ENCODE measurements around the gene TSPAN17.

TSPAN17 gene

GRCh38 chr5:176674799-176675198 is 27.5 kb downstream of the TSPAN17 start:
- DNase-seq (ENCODE audit: insufficient read length, low spot score): no peak
- FAIRE-seq: no peak
- TF ChIP-seq CTCF (IDR thresholded peaks at IDR 0.05; ENCODE audit: insufficient read depth, missing control alignments): no peak

GRCh38 chr5:176675676-176676360 is 28.5 kb downstream of the TSPAN17 start:
- TF ChIP-seq CTCF (IDR thresholded peaks at IDR 0.05; ENCODE audit: insufficient read depth, missing control alignments): no peak
- FAIRE-seq (no peak), DNase-seq (ENCODE audit: insufficient read length, low spot score) (no peak)

- FAIRE-seq: no peak
- DNase-seq (ENCODE audit: insufficient read length, low spot score): no peak
- no peak for TF ChIP-seq CTCF (IDR thresholded peaks at IDR 0.05; ENCODE audit: insufficient read depth, missing control alignments)
Measured at GRCh38 chr5:176676361-176676824, 29.1 kb downstream of the TSPAN17 start.

GRCh38 chr5:176677209-176677939 is 30.1 kb downstream of the TSPAN17 start:
- DNase-seq (ENCODE audit: insufficient read length, low spot score) (no peak), FAIRE-seq (no peak)
- TF ChIP-seq CTCF (IDR thresholded peaks at IDR 0.05; ENCODE audit: insufficient read depth, missing control alignments): no peak

GRCh38 chr5:176678584-176678983 is 31.3 kb downstream of the TSPAN17 start:
- no peak for TF ChIP-seq CTCF (IDR thresholded peaks at IDR 0.05; ENCODE audit: insufficient read depth, missing control alignments)
- DNase-seq (ENCODE audit: insufficient read length, low spot score) (no peak), FAIRE-seq (no peak)

- TF ChIP-seq CTCF (IDR thresholded peaks at IDR 0.05; ENCODE audit: insufficient read depth, missing control alignments): no peak
- FAIRE-seq (no peak), DNase-seq (ENCODE audit: insufficient read length, low spot score) (no peak)
Measured at GRCh38 chr5:176679365-176680225, 32.3 kb downstream of the TSPAN17 start.
